HEK293T (cell line): Measurements from ENCODE around the gene SYT2.

Experiments
- CTBP1 ChIP-seq: fragments of 450-650 bp; IDR thresholded peaks from 2 replicates; pipeline ENCODE4 v1.6.1; 2016; ENCODE audit warnings: borderline replicate concordance
- ELF4 ChIP-seq: fragments of 450-650 bp; IDR thresholded peaks from 2 replicates; pipeline ENCODE4 v1.6.1; 2017; ENCODE audit warnings: antibody characterized with exemption
- FOXA1 ChIP-seq: fragments of 450-650 bp; IDR thresholded peaks from 2 replicates; pipeline ENCODE4 v1.6.1; 2016; ENCODE audit warnings: mild to moderate bottlenecking
- FOXM1 ChIP-seq: fragments of 450-650 bp; IDR thresholded peaks from 2 replicates; pipeline ENCODE4 v1.6.1; 2017; ENCODE audit warnings: mild to moderate bottlenecking, borderline replicate concordance
- HDGF ChIP-seq: fragments of 450-650 bp; IDR thresholded peaks from 2 replicates; pipeline ENCODE4 v1.6.1; 2017; ENCODE audit warnings: antibody characterized with exemption, borderline replicate concordance
- NFRKB ChIP-seq: fragments of 450-650 bp; IDR thresholded peaks from 2 replicates; pipeline ENCODE4 v1.6.1; 2016; ENCODE audit warnings: mild to moderate bottlenecking, moderate library complexity
- SP1 ChIP-seq: fragments of 450-650 bp; IDR thresholded peaks from 2 replicates; pipeline ENCODE4 v1.6.1; 2017
- ZNF384 ChIP-seq: fragments of 450-650 bp; IDR thresholded peaks from 2 replicates; pipeline ENCODE4 v1.6.1; 2016

DNA sequence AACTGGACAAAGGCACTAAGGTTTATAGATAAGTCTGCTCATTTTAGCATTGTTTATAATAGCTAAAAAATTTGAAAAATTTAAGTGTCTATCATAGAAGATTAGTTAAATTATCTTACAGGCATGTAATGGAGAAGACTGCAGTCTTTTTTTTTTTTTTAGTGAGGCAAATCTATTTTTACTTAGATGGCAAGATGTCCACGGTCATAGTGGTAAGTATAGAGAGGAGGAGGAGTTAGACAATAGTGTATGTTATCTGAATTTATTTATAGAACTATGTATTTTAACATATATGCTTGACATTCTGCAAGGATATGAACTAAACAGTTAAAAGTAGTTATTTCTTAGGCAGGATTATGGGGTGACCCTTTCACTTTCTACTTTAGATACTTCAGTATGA, 149.0 kb downstream of the SYT2 start:
- no peak for TF ChIP-seq HDGF
- TF ChIP-seq FOXA1, result no peak
- TF ChIP-seq ELF4, result no peak
- TF ChIP-seq SP1, result no peak
- TF ChIP-seq CTBP1, result no peak
- no peak for TF ChIP-seq FOXM1
- TF ChIP-seq NFRKB, result no peak
- TF ChIP-seq ZNF384, result no peak
